ES-I3 (cell line): ENCODE data around the gene ADGRG2.
"Not testable (repeated sequence)": the region's sequence is repeated elsewhere in the genome, so short reads cannot be mapped to it uniquely, and the experiment has no call there.

Experiments used
- H3K36me3 ChIP-seq: 2 replicates; pipeline ENCODE4 v1.6.1; 2013; ENCODE audit warnings: mild to moderate bottlenecking, low read length, control low read depth, moderate library complexity; ENCODE audit not compliant: insufficient read depth
- H3K4me1 ChIP-seq: 2 replicates; pipeline ENCODE4 v1.6.1; 2013; ENCODE audit warnings: mild to moderate bottlenecking, control low read depth, low read length; ENCODE audit not compliant: insufficient read depth
- H3K9ac ChIP-seq: 2 replicates; pipeline ENCODE4 v1.6.1; 2013; ENCODE audit warnings: low read depth, mild to moderate bottlenecking, low read length, moderate library complexity
- H3K9me3 ChIP-seq: 2 replicates; pipeline ENCODE4 v1.6.1; 2013; ENCODE audit warnings: mild to moderate bottlenecking, low read length, moderate library complexity; ENCODE audit not compliant: control insufficient read depth, insufficient read depth

Gene ADGRG2

GRCh38 chrX:19005909-19006308 is 116.4 kb downstream of the ADGRG2 start:
- Histone ChIP-seq H3K4me1 (no peaks in the 10 kb centered on the region), H3K9ac (no peak overlapping the region), H3K9me3 (no peaks in the 10 kb centered on the region), H3K36me3 (no peaks in the 10 kb centered on the region)

- no peaks in the 10 kb centered on the region for H3K36me3 ChIP-seq
Observed at GRCh38 chrX:19003756-19004155, 118.5 kb downstream of the ADGRG2 start.

GRCh38 chrX:18998653-18999052 is 123.6 kb downstream of the ADGRG2 start:
- Histone ChIP-seq H3K9ac (no peak overlapping the region), H3K36me3 (no peaks in the 10 kb centered on the region), H3K4me1 (peaks cover 16% of the 10 kb centered on the region), H3K9me3 (no peaks in the 10 kb centered on the region)

More at GRCh38 chrX:19003756-19004155, 118.5 kb downstream of the ADGRG2 start:
- Histone ChIP-seq H3K4me1 (0 out of 2 replicates have a peak, but pooled peaks cover 4% of the 10 kb centered on the region), H3K9me3 (no peaks in the 10 kb centered on the region), H3K9ac (no peak overlapping the region)

GRCh38 chrX:18997916-18998315 is 124.4 kb downstream of the ADGRG2 start:
- Histone ChIP-seq H3K4me1 (peaks cover 16% of the 10 kb centered on the region), H3K9me3 (no peaks in the 10 kb centered on the region), H3K9ac (no peak overlapping the region), H3K36me3 (no peaks in the 10 kb centered on the region)

- H3K9me3 ChIP-seq: no peaks in the 10 kb centered on the region
- no peak overlapping the region for H3K9ac ChIP-seq
- peaks cover 16% of the 10 kb centered on the region for H3K4me1 ChIP-seq
- H3K36me3 ChIP-seq: no peaks in the 10 kb centered on the region
Observed at GRCh38 chrX:18996536-18996935, 125.7 kb downstream of the ADGRG2 start.

GRCh38 chrX:18995221-18995620 is 127.0 kb downstream of the ADGRG2 start:
- H3K9me3 ChIP-seq: no peaks in the 10 kb centered on the region
- no peaks in the 10 kb centered on the region for H3K36me3 ChIP-seq
- no peak overlapping the region for H3K9ac ChIP-seq
- H3K4me1 ChIP-seq: peaks cover 16% of the 10 kb centered on the region

GRCh38 chrX:18994713-18995112 is 127.6 kb downstream of the ADGRG2 start:
- Histone ChIP-seq H3K4me1 (peaks cover 15% of the 10 kb centered on the region), H3K9me3 (no peaks in the 10 kb centered on the region), H3K9ac (no peak overlapping the region), H3K36me3 (no peaks in the 10 kb centered on the region)

- Histone ChIP-seq H3K9me3 (no peaks in the 10 kb centered on the region), H3K9ac (no peak overlapping the region), H3K36me3 (no peaks in the 10 kb centered on the region), H3K4me1 (peaks cover 12% of the 10 kb centered on the region)
Observed at GRCh38 chrX:18992829-18993228, 129.4 kb downstream of the ADGRG2 start.

GRCh38 chrX:18985186-18985435 is 137.2 kb downstream of the ADGRG2 start:
- no peaks in the 10 kb centered on the region; the same call in 1 of the 2 replicates for H3K36me3 ChIP-seq
- no peaks in the 10 kb centered on the region for H3K9me3 ChIP-seq
- peak overlapping the region; percentile 67 for H3K9ac ChIP-seq
- 0 out of 2 replicates have a peak, but pooled peaks cover 3% of the 10 kb centered on the region for H3K4me1 ChIP-seq

GRCh38 chrX:18984381-18985185 is 137.7 kb downstream of the ADGRG2 start:
- H3K36me3 ChIP-seq: no peaks in the 10 kb centered on the region; the same call in 1 of the 2 replicates

GRCh38 chrX:18983666-18984380 is 138.4 kb downstream of the ADGRG2 start, which contains the start of gene PHKA2:
PHKA2 (minus strand) TSS chrX:18984114; CDS start chrX:18983932, 182 bp downstream.
- H3K4me1 ChIP-seq: 0 out of 2 replicates have a peak, but pooled peaks cover 3% of the 10 kb centered on the region
- no peaks in the 10 kb centered on the region for H3K9me3 ChIP-seq
- H3K9ac ChIP-seq: peak within 1 kb of the TSS; percentile 67
- H3K36me3 ChIP-seq: no peaks in the 10 kb centered on the region; the same call in 1 of the 2 replicates

More at GRCh38 chrX:18984381-18985185, 137.7 kb downstream of the ADGRG2 start:
- H3K9me3 ChIP-seq: no peaks in the 10 kb centered on the region
- peak overlapping the region; percentile 67 for H3K9ac ChIP-seq
- H3K4me1 ChIP-seq: 0 out of 2 replicates have a peak, but pooled peaks cover 3% of the 10 kb centered on the region

- H3K36me3 ChIP-seq: no peaks in the 10 kb centered on the region; the same call in 1 of the 2 replicates
- H3K9me3 ChIP-seq: no peaks in the 10 kb centered on the region
- H3K9ac ChIP-seq: no peak overlapping the region
- 0 out of 2 replicates have a peak, but pooled peaks cover 3% of the 10 kb centered on the region for H3K4me1 ChIP-seq
Observed at GRCh38 chrX:18981124-18981807, 141.0 kb downstream of the ADGRG2 start.

GRCh38 chrX:18980262-18980661 is 142.0 kb downstream of the ADGRG2 start:
- H3K4me1 ChIP-seq, H3K9ac ChIP-seq, H3K36me3 ChIP-seq, H3K9me3 ChIP-seq: not testable (repeated sequence)

- no peaks in the 10 kb centered on the region for H3K36me3 ChIP-seq
- H3K9ac ChIP-seq: no peak overlapping the region
- H3K9me3 ChIP-seq: no peaks in the 10 kb centered on the region; the same call in 1 of the 2 replicates
- H3K4me1 ChIP-seq: no peaks in the 10 kb centered on the region
Observed at GRCh38 chrX:18974993-18975392, 147.3 kb downstream of the ADGRG2 start.
